ENCODE data around the gene SYMPK.
A peak's percentile ranks its signal among the peaks of the same experiment; 100 is the strongest.

The SYMPK gene

GRCh38 chr19:45882652-45883585 is 20.0 kb upstream of the SYMPK start:
- H3K4me3 ChIP-seq (ENCODE audit: low read length): peak overlapping the region; percentile 56
- no peak overlapping the region for H3K27ac ChIP-seq (ENCODE audit: low read depth, low read length)
- peak overlapping the region; percentile 64 for H3K4me2 ChIP-seq (ENCODE audit: low read length)
- peaks cover 32% of the 10 kb centered on the region for H3K79me2 ChIP-seq (ENCODE audit: control insufficient read depth, low read length)
- no peaks in the 10 kb centered on the region for H3K9me3 ChIP-seq (ENCODE audit: control insufficient read depth, insufficient read depth, low read length)
- peaks cover 20% of the 10 kb centered on the region; the same call in 1 of the 2 replicates for H4K20me1 ChIP-seq (ENCODE audit: control insufficient read depth, insufficient read depth, low read depth, low read length)
- H3F3A ChIP-seq (ENCODE audit: control insufficient read depth, insufficient read depth): peaks cover 4% of the 10 kb centered on the region; the same call in 1 of the 2 replicates
- peaks cover 31% of the 10 kb centered on the region for H3K4me1 ChIP-seq (ENCODE audit: control insufficient read depth, low read length)
- TF ChIP-seq EZH2phosphoT487 (IDR thresholded peaks at IDR 0.05; ENCODE audit: borderline replicate concordance, low read length) (no peak), CTCF (IDR thresholded peaks at IDR 0.05; ENCODE audit: low read depth, low read length, poor library complexity, severe bottlenecking) (peak; percentile 99)
- no peaks in the 10 kb centered on the region for H3K9me2 ChIP-seq (replicated peaks; ENCODE audit: control insufficient read depth, low read length)
- H3K27me3 ChIP-seq (ENCODE audit: control insufficient read depth, low read length): peaks cover 2% of the 10 kb centered on the region; the same call in 1 of the 2 replicates
- H3K36me3 ChIP-seq (ENCODE audit: control insufficient read depth, low read length): peaks cover 29% of the 10 kb centered on the region

GRCh38 chr19:45881909-45882528 is 19.1 kb upstream of the SYMPK start:
- peaks cover 29% of the 10 kb centered on the region for H3K36me3 ChIP-seq (ENCODE audit: control insufficient read depth, low read length)
- peaks cover 28% of the 10 kb centered on the region for H3K4me1 ChIP-seq (ENCODE audit: control insufficient read depth, low read length)
- H3K4me2 ChIP-seq (ENCODE audit: low read length): no peak overlapping the region

GRCh38 chr19:45881082-45881908 is 18.3 kb upstream of the SYMPK start:
- no peaks in the 10 kb centered on the region for H3K9me3 ChIP-seq (ENCODE audit: control insufficient read depth, insufficient read depth, low read length)
- H3K79me2 ChIP-seq (ENCODE audit: control insufficient read depth, low read length): peaks cover 30% of the 10 kb centered on the region
- TF ChIP-seq CTCF (IDR thresholded peaks at IDR 0.05; ENCODE audit: low read depth, low read length, poor library complexity, severe bottlenecking) (no peak), EZH2phosphoT487 (IDR thresholded peaks at IDR 0.05; ENCODE audit: borderline replicate concordance, low read length) (no peak)
- H3K27me3 ChIP-seq (ENCODE audit: control insufficient read depth, low read length): peaks cover 17% of the 10 kb centered on the region
- H3F3A ChIP-seq (ENCODE audit: control insufficient read depth, insufficient read depth): no peaks in the 10 kb centered on the region
- H3K9me2 ChIP-seq (replicated peaks; ENCODE audit: control insufficient read depth, low read length): no peaks in the 10 kb centered on the region
- no peak overlapping the region for H3K4me3 ChIP-seq (ENCODE audit: low read length)
- peaks cover 33% of the 10 kb centered on the region for H3K4me1 ChIP-seq (ENCODE audit: control insufficient read depth, low read length)
- H3K4me2 ChIP-seq (ENCODE audit: low read length): no peak overlapping the region
- no peak overlapping the region for H3K27ac ChIP-seq (ENCODE audit: low read depth, low read length)
- peaks cover 20% of the 10 kb centered on the region; the same call in 1 of the 2 replicates for H4K20me1 ChIP-seq (ENCODE audit: control insufficient read depth, insufficient read depth, low read depth, low read length)
- H3K36me3 ChIP-seq (ENCODE audit: control insufficient read depth, low read length): peaks cover 29% of the 10 kb centered on the region

More at GRCh38 chr19:45881909-45882528, 19.1 kb upstream of the SYMPK start:
- H3K27me3 ChIP-seq (ENCODE audit: control insufficient read depth, low read length): peaks cover 9% of the 10 kb centered on the region
- no peak overlapping the region for H3K27ac ChIP-seq (ENCODE audit: low read depth, low read length)
- no peak overlapping the region for H3K4me3 ChIP-seq (ENCODE audit: low read length)
- TF ChIP-seq EZH2phosphoT487 (IDR thresholded peaks at IDR 0.05; ENCODE audit: borderline replicate concordance, low read length): no peak
- H4K20me1 ChIP-seq (ENCODE audit: control insufficient read depth, insufficient read depth, low read depth, low read length): peaks cover 20% of the 10 kb centered on the region; the same call in 1 of the 2 replicates
- no peaks in the 10 kb centered on the region for H3K9me3 ChIP-seq (ENCODE audit: control insufficient read depth, insufficient read depth, low read length)
- no peaks in the 10 kb centered on the region for H3F3A ChIP-seq (ENCODE audit: control insufficient read depth, insufficient read depth)
- peaks cover 32% of the 10 kb centered on the region for H3K79me2 ChIP-seq (ENCODE audit: control insufficient read depth, low read length)
- no peaks in the 10 kb centered on the region for H3K9me2 ChIP-seq (replicated peaks; ENCODE audit: control insufficient read depth, low read length)

All from DOHH2 (cell line).